Kidney epithelial cell (primary cell): Measurements from ENCODE around the gene GABARAPL2. TPM values are rescaled to one million over a fixed set of nuclear protein-coding genes. Genes with fewer than 3 reads are reported as not detected.
"Not testable (repeated sequence)": the region's sequence is repeated elsewhere in the genome, so short reads cannot be mapped to it uniquely, and the experiment has no call there.

ENCODE experiments used
- DNase-seq: peaks from one replicate; pipeline ENCODE4 v3.0.0-alpha.2; 2010; ENCODE audit warnings: low read depth
- H3K27me3 ChIP-seq: 2 replicates; pipeline ENCODE4 v1.6.0; 2011; ENCODE audit warnings: low read length; ENCODE audit not compliant: control insufficient read depth, insufficient read depth
- H3K36me3 ChIP-seq: 2 replicates; pipeline ENCODE4 v1.5.1; 2011; ENCODE audit warnings: low read length; ENCODE audit not compliant: control insufficient read depth, insufficient read depth
- H3K4me3 ChIP-seq: 2 replicates; pipeline ENCODE4 v1.5.1; 2011; ENCODE audit warnings: low read depth, mild to moderate bottlenecking, control low read depth, low read length
- CTCF ChIP-seq: IDR thresholded peaks from 2 replicates; pipeline ENCODE4 v1.5.1; 2011; ENCODE audit warnings: mild to moderate bottlenecking, moderate library complexity, low read length, control low read depth, inconsistent platforms; ENCODE audit not compliant: insufficient read depth, poor library complexity, severe bottlenecking
- total RNA-seq: library from RNA; depleted of rRNA; stranded (reverse); fragments of >200 nt; gene quantifications from 2 replicates; pipeline ENCODE4 v1.2.3, GENCODE V29; 2015

Gene GABARAPL2
- total RNA-seq, 1 donor from 2014 or later = 67.9 TPM

- no peaks in the 10 kb centered on the region for H3K36me3 ChIP-seq
- no peaks in the 10 kb centered on the region for H3K27me3 ChIP-seq
- H3K4me3 ChIP-seq = no peak within 1 kb of the TSS
- no peak for DNase-seq
- no peak for TF ChIP-seq CTCF
Measured at GRCh38 chr16:75535901-75536300, 30.3 kb upstream of the GABARAPL2 start, which contains the start of gene CHST5. CHST5 (minus strand) TSS chr16:75536108; CDS start chr16:75530384, 5,724 bp downstream.

GRCh38 chr16:75537776-75538175 is 28.4 kb upstream of the GABARAPL2 start:
- no peak overlapping the region for H3K4me3 ChIP-seq
- H3K36me3 ChIP-seq = no peaks in the 10 kb centered on the region
- TF ChIP-seq CTCF = no peak
- DNase-seq = no peak
- H3K27me3 ChIP-seq = no peaks in the 10 kb centered on the region

- H3K36me3 ChIP-seq, DNase-seq, H3K4me3 ChIP-seq, H3K27me3 ChIP-seq: not testable (repeated sequence)
Measured at GRCh38 chr16:75538882-75539565, 27.2 kb upstream of the GABARAPL2 start.

GRCh38 chr16:75541236-75541635 is 24.9 kb upstream of the GABARAPL2 start:
- Histone ChIP-seq H3K27me3 (no peaks in the 10 kb centered on the region), H3K36me3 (no peaks in the 10 kb centered on the region), H3K4me3 (no peak overlapping the region)
- no peak for TF ChIP-seq CTCF
- DNase-seq = no peak

- H3K4me3 ChIP-seq, H3K27me3 ChIP-seq, DNase-seq, H3K36me3 ChIP-seq: not testable (repeated sequence)
Measured at GRCh38 chr16:75542462-75542861, 23.7 kb upstream of the GABARAPL2 start.

GRCh38 chr16:75545879-75546278 is 20.3 kb upstream of the GABARAPL2 start:
- H3K27me3 ChIP-seq, DNase-seq, H3K36me3 ChIP-seq, H3K4me3 ChIP-seq: not testable (repeated sequence)

GRCh38 chr16:75546293-75546692 is 19.9 kb upstream of the GABARAPL2 start:
- Histone ChIP-seq H3K36me3 (no peaks in the 10 kb centered on the region), H3K27me3 (no peaks in the 10 kb centered on the region), H3K4me3 (no peak overlapping the region)
- TF ChIP-seq CTCF = no peak
- DNase-seq = no peak

GRCh38 chr16:75548456-75548855 is 17.7 kb upstream of the GABARAPL2 start:
- not testable (repeated sequence) for DNase-seq, H3K27me3 ChIP-seq, H3K36me3 ChIP-seq, H3K4me3 ChIP-seq
